Measurements from ENCODE around the gene WBP1L.
"Not testable (repeated sequence)": the region's sequence is repeated elsewhere in the genome, so short reads cannot be mapped to it uniquely, and the experiment has no call there.

The WBP1L gene

DNA sequence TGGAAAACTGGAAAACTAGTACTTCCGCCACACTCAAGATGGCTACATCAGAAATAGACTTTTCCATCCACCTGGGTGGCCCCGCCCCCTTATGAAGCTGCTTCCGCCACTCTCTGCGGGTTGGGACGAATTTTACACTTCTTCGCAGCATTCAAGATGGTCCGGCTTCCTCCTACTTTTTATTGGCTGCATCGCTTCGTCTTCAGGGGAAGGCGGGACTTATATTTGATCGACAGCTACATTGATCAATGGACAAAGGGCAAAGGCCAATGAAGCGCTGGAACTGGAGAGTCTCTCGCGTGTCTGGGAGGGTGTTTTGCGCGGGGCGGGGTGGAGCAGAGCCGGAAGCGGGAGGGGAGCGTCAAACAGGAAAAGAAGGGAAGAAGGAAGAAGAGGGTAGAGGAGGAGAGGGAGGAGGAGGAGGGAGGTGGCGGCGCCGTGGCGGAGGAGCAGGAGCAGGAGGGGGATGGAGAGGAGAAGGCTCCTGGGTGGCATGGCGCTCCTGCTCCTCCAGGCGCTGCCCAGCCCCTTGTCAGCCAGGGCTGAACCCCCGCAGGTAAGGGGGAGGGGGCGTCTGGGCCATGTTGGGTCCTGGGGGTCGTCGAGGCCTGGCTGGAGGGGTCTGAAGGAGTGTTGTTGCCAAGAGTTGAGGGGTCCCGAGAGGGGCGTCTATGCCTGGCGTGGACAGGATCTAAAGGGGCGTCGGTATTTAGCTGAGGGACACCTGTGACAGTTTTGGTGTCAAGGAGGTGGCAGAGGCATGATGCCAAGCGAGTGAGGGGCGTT lies at the start of gene WBP1L:
Gene WBP1L (plus strand): TSS at position 361 of the 786 bp plus-strand sequence. CDS start 106 bp downstream, at position 467.
- peak; percentile 99 for DNase-seq (ENCODE audit: low spot score)

- not testable (repeated sequence) for DNase-seq (ENCODE audit: low spot score)
These were observed 48.3 kb upstream of the WBP1L start for GRCh38 chr10:102695401-102695800.

DNA sequence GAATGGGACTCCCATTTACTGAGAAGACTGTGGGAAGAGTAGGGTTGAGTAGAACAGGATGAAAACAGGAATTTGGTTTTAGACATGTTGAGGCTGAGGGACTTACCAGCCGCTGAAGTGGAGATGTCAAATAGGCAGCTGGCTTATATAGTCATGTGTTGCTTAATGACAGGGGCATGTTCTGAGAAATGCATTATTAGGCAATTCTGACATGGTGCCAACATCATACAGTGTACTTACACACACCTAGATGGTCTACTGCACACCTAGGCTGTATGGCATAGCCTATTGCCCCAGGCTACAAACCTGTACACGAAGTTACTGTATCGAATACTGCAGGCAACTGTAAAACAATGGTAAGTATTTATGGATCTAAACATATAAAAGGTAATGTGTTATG lies 47.0 kb upstream of the WBP1L start:
- DNase-seq (ENCODE audit: low spot score): no peak

- no peak for DNase-seq (ENCODE audit: low spot score)
These were observed 44.9 kb upstream of the WBP1L start for GRCh38 chr10:102698894-102699293.

DNA sequence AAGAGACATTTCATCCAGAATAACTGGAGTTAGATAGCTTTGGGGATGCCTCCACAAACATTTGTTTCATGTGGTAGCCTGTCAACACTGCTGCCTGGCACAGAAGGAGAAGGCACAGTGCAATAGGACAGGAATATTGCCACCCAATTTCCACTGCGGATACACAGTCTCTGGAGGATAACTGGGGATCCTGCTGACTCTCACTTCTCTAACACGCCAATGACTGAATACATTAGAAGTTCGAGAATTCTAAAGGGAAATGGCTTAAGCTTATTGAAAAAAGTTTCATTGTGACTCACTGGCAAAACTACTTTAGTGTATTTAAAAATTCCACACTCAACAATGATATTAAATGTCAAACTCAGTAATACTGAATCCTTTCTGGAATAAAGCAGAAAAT lies 42.5 kb upstream of the WBP1L start:
- no peak for DNase-seq (ENCODE audit: low spot score)

DNA sequence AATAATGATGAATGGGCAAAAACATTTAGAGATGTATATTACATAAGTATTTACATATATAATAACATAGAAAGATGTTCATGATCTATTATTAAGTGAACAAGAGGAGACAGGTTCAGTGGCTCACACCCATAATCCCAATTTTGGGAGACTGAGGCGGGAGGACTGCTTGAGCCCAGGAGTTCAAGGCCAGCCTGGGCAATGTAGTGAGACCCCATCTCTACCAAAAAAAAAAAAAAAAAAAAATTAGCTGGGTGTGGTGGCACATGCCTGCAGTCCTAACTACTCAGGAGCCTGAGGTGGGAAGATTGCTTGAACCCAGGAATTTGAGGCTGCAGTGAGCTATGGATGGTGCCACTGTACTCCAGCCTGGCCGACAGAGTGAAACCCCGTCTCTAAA lies 42.0 kb upstream of the WBP1L start:
- no peak for DNase-seq (ENCODE audit: low spot score)

- DNase-seq (ENCODE audit: low spot score): no peak
These were observed 41.0 kb upstream of the WBP1L start for GRCh38 chr10:102702742-102703141.

DNA sequence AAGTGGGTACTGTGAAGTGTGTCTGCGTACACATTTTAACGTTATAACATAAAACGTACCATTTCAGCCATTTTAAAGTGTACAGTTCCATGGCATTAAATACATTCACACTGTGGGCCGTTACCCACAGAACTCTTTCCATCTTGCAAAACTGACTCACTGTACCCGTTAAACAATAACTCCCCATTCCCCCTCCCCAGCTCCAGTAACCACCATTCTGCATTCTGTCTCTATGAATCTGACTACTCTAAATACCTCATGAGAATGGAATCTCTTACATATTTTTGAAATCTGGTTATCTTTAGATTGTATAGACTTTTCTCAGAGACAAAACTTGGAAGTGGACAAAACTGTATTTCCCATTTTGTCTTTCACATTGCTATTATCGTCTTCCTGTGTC lies 38.8 kb upstream of the WBP1L start:
- no peak for DNase-seq (ENCODE audit: low spot score)

- DNase-seq (ENCODE audit: low spot score): no peak
These were observed 38.2 kb upstream of the WBP1L start for GRCh38 chr10:102705531-102705930.

GRCh38 chr10:102710609-102711008 lies 33.1 kb upstream of the WBP1L start:
- DNase-seq (ENCODE audit: low spot score): no peak

DNA sequence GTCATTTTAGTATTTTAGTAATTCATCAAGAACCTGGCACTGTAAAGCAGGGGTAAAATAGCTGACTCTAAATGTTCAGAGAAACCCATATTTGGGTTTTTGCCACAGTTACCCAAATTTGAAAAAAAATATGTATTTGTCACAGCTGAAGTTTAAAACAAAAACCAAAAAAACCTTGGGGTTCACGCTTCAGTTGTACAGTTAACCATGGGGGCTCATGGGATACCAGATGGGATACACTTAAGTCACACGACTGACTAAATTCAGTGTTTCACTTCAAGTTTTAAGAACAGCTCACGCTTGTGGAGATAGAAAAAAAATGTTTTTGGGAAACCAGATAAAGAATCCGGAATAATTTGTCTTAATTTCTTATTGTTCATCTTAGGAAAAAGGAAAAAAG lies 31.7 kb upstream of the WBP1L start:
- no peak for DNase-seq (ENCODE audit: low spot score)

DNA sequence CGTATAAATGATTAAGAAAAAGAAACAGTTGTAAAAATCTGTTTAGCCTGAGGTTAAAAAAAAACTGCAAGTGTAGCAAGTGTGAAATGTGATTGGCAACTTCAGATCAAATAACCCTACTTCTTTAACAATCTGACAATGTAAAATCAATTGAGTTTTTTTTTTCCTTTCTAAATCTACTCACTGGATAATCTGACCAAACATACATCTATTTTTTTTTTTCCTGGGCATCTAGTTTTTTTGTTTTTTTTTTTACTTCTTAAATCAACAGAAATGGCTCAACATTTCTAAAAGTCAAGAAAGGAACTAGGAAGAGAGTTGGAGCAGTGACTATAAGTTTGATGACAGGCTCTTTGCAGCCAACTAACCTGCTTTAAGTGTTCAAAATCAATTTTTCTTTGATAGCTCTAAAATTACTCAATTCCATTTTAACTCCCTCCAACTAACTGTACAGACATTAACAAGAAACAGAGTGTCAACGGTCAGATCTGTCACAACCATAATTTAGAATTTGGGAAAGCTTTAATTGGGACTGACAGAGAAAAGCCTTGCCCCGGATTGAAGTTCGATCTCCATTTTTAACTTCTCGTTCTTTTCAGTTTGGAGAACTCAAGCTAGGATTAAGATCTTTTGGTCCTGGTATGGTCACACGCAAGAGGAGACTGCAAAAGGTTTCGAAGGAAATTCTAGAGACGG lies 30.8 kb upstream of the WBP1L start:
- no peak for DNase-seq (ENCODE audit: low spot score)

DNA sequence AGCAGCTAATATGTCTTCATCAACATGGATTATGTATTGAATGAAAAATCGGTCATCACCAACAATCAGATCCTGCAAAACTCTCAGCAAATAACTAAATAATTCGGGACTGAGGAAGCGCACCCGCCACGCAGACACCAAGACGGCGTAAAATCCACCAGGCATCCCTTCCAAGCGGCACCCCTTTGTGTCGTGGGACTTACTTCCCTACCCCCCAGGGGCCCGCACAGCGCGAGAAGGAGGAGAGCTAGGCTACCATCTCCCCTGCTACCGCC lies 30.3 kb upstream of the WBP1L start:
- no peak for DNase-seq (ENCODE audit: low spot score)

DNA sequence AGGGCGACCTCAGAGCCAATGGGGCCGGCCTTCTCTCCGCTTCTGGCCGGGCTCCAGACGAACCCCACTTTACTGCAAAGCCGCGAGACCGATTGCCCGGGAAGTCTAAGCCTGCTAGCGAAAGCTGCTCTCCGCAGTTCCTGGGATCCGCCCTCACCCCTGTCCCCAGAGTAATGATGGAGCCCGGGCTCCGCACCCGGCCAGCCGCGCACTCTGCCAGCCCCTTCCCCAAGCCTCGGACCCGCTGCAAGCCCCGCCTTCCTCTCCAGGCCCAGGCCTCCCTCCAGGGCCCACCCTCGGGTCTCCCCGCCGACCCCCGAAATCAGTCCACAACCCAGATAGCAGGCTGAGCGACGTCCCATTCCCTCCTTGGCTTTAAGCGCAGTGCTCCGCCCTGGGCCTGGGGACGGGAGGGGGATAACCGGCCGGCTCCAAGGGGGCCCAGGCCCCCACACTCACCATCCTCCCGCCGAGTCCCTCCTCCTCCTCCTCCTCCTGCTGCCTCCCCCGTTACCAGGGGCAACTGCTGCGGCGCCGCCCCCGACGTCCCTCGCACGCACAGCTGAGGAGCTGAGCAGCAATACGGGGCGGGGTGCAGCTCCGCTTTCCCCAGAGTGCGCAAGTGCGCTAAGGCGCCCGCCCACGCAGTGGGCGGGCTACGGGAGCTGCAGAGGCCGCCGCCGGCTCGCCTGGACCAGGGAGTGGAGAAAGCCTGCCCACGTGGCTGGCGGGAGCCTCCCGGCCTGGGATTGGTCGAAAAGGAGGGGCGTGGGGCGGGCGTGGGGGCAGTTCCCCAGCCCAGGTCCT lies 29.7 kb upstream of the WBP1L start, which contains the start of gene ARL3:
Gene ARL3 (minus strand): TSS at position 584 of the 807 bp plus-strand sequence. CDS start 122 bp downstream, at position 462.
- peak; percentile 87 for DNase-seq (ENCODE audit: low spot score)

GRCh38 chr10:102714621-102715455 lies 28.9 kb upstream of the WBP1L start, which contains the start of gene SFXN2:
TSS of gene SFXN2 (plus strand) at chr10:102714636. CDS start at chr10:102726637, 12,001 bp downstream.
- DNase-seq (ENCODE audit: low spot score): no peak

DNA sequence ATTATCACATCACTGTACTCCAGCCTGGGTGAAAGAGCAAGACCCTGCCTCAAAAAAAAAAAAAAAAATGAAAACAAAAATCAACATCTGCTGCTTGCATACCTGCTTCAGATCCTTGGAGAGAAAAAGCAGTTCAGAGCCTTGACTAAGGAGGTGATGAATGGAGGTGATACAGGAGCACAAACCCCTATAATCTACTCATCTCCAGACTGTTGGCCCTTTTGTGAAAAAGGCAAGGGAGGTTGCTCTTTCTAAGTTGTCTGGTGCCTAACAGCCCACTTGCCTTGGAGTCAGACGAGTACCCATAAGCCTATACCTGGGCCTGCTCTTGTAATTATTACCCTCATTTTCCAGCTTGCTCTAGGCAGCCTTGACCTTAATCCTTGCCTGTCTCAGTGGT lies 27.9 kb upstream of the WBP1L start:
- DNase-seq (ENCODE audit: low spot score): no peak

DNA sequence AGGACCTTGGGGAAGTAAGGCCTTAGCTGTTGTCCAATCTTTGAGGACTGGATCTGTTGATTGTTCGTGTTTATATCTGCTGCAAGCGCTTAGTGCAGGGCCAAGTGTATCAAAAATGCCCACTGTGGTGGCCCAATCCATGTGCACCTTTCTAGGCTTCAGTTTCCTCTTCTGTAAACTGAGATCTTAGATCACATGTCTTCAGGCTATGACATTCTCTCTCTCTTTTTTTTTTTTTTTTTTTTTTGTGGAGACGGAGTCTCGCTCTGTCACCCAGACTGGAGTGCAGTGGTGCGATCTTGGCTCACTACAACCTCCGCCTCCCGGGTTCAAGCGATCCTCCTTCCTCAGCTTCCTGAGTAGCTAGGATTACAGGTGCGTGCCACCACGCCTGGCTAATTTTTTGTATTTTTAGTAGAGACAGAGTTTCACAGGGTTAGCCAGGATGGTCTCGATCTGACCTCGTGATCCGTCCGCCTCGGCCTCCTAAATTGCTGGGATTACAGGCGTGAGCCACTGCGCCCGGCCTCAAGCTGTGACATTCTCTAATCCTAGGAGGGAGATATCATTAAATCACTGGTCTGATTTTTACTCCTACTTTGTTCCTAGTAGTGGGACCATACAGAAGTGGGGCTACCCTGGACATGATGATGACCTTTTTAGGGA lies 26.7 kb upstream of the WBP1L start:
- not testable (repeated sequence) for DNase-seq (ENCODE audit: low spot score)

GRCh38 chr10:102718220-102718619 lies 25.5 kb upstream of the WBP1L start:
- no peak for DNase-seq (ENCODE audit: low spot score)

- no peak for DNase-seq (ENCODE audit: low spot score)
These were observed 23.4 kb upstream of the WBP1L start for GRCh38 chr10:102720337-102720736.

DNA sequence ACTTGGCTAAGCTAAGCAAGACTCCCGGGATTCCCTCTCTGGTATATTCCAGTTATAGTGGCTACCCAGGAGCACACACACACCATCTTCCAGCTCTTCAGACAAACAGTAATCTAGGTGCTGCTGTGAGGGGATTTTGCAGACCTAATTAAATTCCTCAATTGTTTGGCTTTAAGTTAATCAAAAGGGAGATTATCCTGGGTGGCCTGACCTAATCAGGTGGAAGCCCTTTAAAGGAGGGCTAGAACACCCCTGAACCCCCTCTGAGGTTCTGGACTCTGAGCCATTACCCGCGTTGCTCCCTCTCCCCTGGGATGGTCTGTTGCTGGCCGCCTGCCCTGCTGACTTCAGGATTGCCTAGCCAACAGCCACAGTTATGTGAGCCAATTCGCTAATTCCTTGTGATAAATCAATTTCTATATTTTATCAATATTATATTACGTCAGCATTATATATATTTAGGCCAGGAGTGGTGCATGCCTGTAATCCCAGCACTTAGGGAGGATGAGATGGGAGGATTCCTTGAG lies 22.9 kb upstream of the WBP1L start:
- DNase-seq (ENCODE audit: low spot score): no peak

DNA sequence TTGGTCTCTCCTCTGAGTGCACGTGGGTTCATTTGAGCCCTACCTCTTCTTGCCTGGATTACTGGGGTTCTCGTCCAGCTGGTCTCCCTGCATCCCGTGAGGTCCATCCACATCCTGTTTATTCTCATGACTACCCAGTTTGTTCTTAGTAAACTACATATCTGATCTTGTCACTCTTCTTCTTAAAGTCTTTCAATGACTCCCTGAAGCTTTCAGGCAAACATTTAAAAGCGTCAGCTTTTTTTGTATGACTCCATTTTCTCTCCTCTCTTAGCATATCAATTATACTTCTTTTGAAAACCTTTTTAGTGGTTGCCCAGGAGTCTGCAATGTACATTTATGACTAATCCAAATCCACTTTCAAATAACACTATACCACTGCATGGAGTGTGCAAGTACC lies 21.8 kb upstream of the WBP1L start:
- DNase-seq (ENCODE audit: low spot score): no peak
